OCI-LY7 (cell line): ENCODE results near the gene DEPDC7. TPM values are rescaled to one million over a fixed set of nuclear protein-coding genes. Genes with fewer than 3 reads are reported as not detected.

Source experiments
- BruUV-seq: library from RNA; stranded (reverse); fragments of 400-500 nt; replicated peaks from 2 replicates; lab custom pipeline; 2021; lab: Mats Ljungman, UMichigan
- CTCF ChIA-PET: fragments of 300-600 bp; sonication (Branson Sonifier 250); formaldehyde crosslinking; loops from one replicate; lab custom pipeline; 2022; ENCODE audit warnings: antibody characterized with exemption; ENCODE audit not compliant: unreplicated experiment; lab: Charles Lee
- POLR2A ChIA-PET: fragments of 300-600 bp; sonication (Branson Sonifier 250); formaldehyde crosslinking; loops from one replicate; lab custom pipeline; 2022; ENCODE audit warnings: antibody characterized with exemption; lab: Charles Lee
- DNase-seq: peaks from one replicate; pipeline ENCODE4 v3.0.0-alpha.2; 2015; ENCODE audit warnings: low spot score
- H2AFZ ChIP-seq: fragments of 200-600 bp; sonication (generic), shearing (Covaris generic); 2 replicates; pipeline ENCODE4 v1.6.1; 2014; ENCODE audit warnings: mild to moderate bottlenecking, antibody characterized with exemption, low read length, moderate library complexity
- H3K27ac ChIP-seq: fragments of 200-600 bp; sonication (generic); 2 replicates; pipeline ENCODE4 v1.5.1; 2014; ENCODE audit warnings: mixed run types, low read depth, mild to moderate bottlenecking, moderate library complexity, low read length, inconsistent platforms; ENCODE audit not compliant: poor library complexity, severe bottlenecking
- H3K36me3 ChIP-seq: fragments of 200-600 bp; sonication (generic); 2 replicates; pipeline ENCODE4 v1.6.1; 2014; ENCODE audit warnings: mild to moderate bottlenecking, antibody characterized with exemption, low read length, moderate library complexity, mixed read lengths; ENCODE audit not compliant: insufficient read depth
- H3K4me1 ChIP-seq: fragments of 200-600 bp; sonication (generic); 2 replicates; pipeline ENCODE4 v1.5.1; 2014; ENCODE audit warnings: mild to moderate bottlenecking, low read length; ENCODE audit not compliant: insufficient read depth, poor library complexity, severe bottlenecking
- H3K4me2 ChIP-seq: fragments of 200-600 bp; sonication (generic); 2 replicates; pipeline ENCODE4 v1.6.1; 2014; ENCODE audit warnings: mild to moderate bottlenecking, low read length
- H3K4me3 ChIP-seq: fragments of 200-600 bp; sonication (generic); 2 replicates; pipeline ENCODE4 v1.5.1; 2014; ENCODE audit warnings: mild to moderate bottlenecking, low read depth, low read length; ENCODE audit not compliant: poor library complexity, severe bottlenecking
- H3K79me2 ChIP-seq: fragments of 200-600 bp; sonication (generic); 2 replicates; pipeline ENCODE4 v1.6.1; 2016; ENCODE audit warnings: low read depth, mild to moderate bottlenecking, low read length, moderate library complexity, mixed read lengths; ENCODE audit not compliant: insufficient read depth
- H3K9me2 ChIP-seq: fragments of 200-600 bp; sonication (generic); 2 replicates; pipeline ENCODE4 v1.6.1; 2016; ENCODE audit warnings: mild to moderate bottlenecking, low read length, mixed read lengths; ENCODE audit not compliant: insufficient read depth
- H3K9me3 ChIP-seq: fragments of 200-600 bp; sonication (generic); 2 replicates; pipeline ENCODE4 v1.6.1; 2014; ENCODE audit warnings: mild to moderate bottlenecking, mixed run types, low read length, mixed read lengths
- H4K20me1 ChIP-seq: fragments of 200-600 bp; sonication (generic); 2 replicates; pipeline ENCODE4 v1.6.1; 2014; ENCODE audit warnings: mild to moderate bottlenecking, antibody characterized with exemption, low read length, moderate library complexity, mixed read lengths; ENCODE audit not compliant: insufficient read depth
- CTCF ChIP-seq: fragments of 200-600 bp; sonication (generic); conservative IDR thresholded peaks from 2 replicates; pipeline ENCODE4 v1.5.1; 2014; ENCODE audit warnings: mild to moderate bottlenecking, antibody characterized with exemption, low read length, moderate library complexity, mixed read lengths
- EZH2phosphoT487 ChIP-seq: fragments of 200-600 bp; sonication (generic); IDR thresholded peaks from 2 replicates; pipeline ENCODE4 v1.6.1; 2018; ENCODE audit warnings: low read depth, borderline replicate concordance, mild to moderate bottlenecking, mixed run types, antibody characterized with exemption, low read length, moderate library complexity, mixed read lengths
- intact Hi-C: fragments of 100-400 bp; cut with micrococcal nuclease; formaldehyde crosslinking; loops from one replicate; pipeline ENCODE4 v1.10.0; 2022; ENCODE audit not compliant: unreplicated experiment
- total RNA-seq, 2 experiments: library from RNA; depleted of rRNA in 1 of 2; stranded (reverse); fragments of >200 nt in 1 of 2; shearing (Covaris generic) in 1 of 2; gene quantifications; 2 replicates each; pipeline ENCODE4 v1.2.3, GENCODE V29; 2014 to 2022

DEPDC7 gene
- total RNA-seq, 2 experiments from 2014 or later, result 0.66 to 1.5 TPM

GRCh38 chr11:32972781-32973180, 42.9 kb upstream of the DEPDC7 start:
- Histone ChIP-seq H3K79me2 (no peaks in the 10 kb centered on the region), H3K4me3 (no peak overlapping the region), H3K36me3 (peaks cover 85% of the 10 kb centered on the region), H3K4me2 (no peak overlapping the region), H3K27ac (no peak overlapping the region), H4K20me1 (no peaks in the 10 kb centered on the region), H3K4me1 (no peaks in the 10 kb centered on the region), H3K9me2 (no peaks in the 10 kb centered on the region), H3K9me3 (no peaks in the 10 kb centered on the region), H2AFZ (no peak overlapping the region)
- POLR2A ChIA-PET, result interaction anchor here (0.6 to 1.8 kb wide), 2 partner anchors 12 to 297 kb away, joined by 3 to 6 read pairs; no protein-coding TSS in a partner anchor
- no peak for TF ChIP-seq CTCF
- TF ChIP-seq EZH2phosphoT487, result no peak
- BruUV-seq, result no TSS peak
- intact Hi-C loops, result no loop called here
- CTCF ChIA-PET, result no interaction called here
- no peak for DNase-seq

GRCh38 chr11:32982626-32983025, 33.1 kb upstream of the DEPDC7 start:
- H2AFZ ChIP-seq, result no peak overlapping the region
- H3K27ac ChIP-seq, result no peak overlapping the region
- H3K79me2 ChIP-seq, result no peaks in the 10 kb centered on the region
- ChIA-PET CTCF (no interaction called here), POLR2A (interaction anchor here (1.1 kb wide), 1 partner anchor 9 kb away, joined by 4 read pairs; no protein-coding TSS in a partner anchor)
- BruUV-seq, result no TSS peak
- H3K9me2 ChIP-seq, result no peaks in the 10 kb centered on the region
- intact Hi-C loops, result no loop called here
- no peak overlapping the region for H3K4me2 ChIP-seq
- peaks cover 19% of the 10 kb centered on the region for H3K36me3 ChIP-seq
- DNase-seq, result no peak
- no peaks in the 10 kb centered on the region for H3K9me3 ChIP-seq
- TF ChIP-seq EZH2phosphoT487 (no peak), CTCF (no peak)
- no peak overlapping the region for H3K4me3 ChIP-seq
- H3K4me1 ChIP-seq, result no peaks in the 10 kb centered on the region
- no peaks in the 10 kb centered on the region for H4K20me1 ChIP-seq

GRCh38 chr11:32983506-32983905, 32.2 kb upstream of the DEPDC7 start:
- H3K4me2 ChIP-seq, result no peak overlapping the region
- no peak for DNase-seq
- intact Hi-C loops, result no loop called here
- ChIA-PET CTCF (no interaction called here), POLR2A (interaction anchor here (0.6 to 1.2 kb wide), 4 partner anchors 9 to 42 kb away, joined by 3 to 4 read pairs (median 3); no protein-coding TSS in a partner anchor)
- H3K27ac ChIP-seq, result no peak overlapping the region
- BruUV-seq, result no TSS peak
- no peak overlapping the region for H3K4me3 ChIP-seq
- H3K79me2 ChIP-seq, result no peaks in the 10 kb centered on the region
- H3K4me1 ChIP-seq, result no peaks in the 10 kb centered on the region
- H3K36me3 ChIP-seq, result peaks cover 12% of the 10 kb centered on the region
- no peaks in the 10 kb centered on the region for H4K20me1 ChIP-seq
- TF ChIP-seq EZH2phosphoT487 (no peak), CTCF (no peak)
- no peak overlapping the region for H2AFZ ChIP-seq
- no peaks in the 10 kb centered on the region for H3K9me3 ChIP-seq
- H3K9me2 ChIP-seq, result no peaks in the 10 kb centered on the region
